ENCODE measurements around the gene C17orf114.

C17orf114 gene

DNA sequence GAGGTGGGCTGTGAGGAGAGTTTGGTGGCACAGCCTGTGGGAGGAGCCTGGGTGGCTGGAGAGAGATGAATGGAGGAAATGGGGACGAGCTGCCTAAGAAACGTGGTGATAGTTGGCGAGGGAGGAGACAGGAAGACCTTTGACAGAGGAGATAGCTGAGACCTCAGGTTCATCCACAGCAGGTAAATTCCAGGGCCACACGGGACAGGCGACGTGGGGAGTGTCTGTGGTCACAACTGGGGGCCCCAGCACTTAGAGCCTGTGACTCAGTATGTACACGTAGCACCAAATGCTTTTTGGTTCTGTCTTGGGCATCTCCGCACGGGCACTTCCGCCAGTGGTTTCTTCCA, 38.7 kb upstream of the C17orf114 start:
- peak overlapping the region; percentile 55 for H3K27ac Mint-ChIP-seq (ENCODE audit: low read depth, unreplicated experiment)
- intact Hi-C loops (cut with micrococcal nuclease): no loop called here

DNA sequence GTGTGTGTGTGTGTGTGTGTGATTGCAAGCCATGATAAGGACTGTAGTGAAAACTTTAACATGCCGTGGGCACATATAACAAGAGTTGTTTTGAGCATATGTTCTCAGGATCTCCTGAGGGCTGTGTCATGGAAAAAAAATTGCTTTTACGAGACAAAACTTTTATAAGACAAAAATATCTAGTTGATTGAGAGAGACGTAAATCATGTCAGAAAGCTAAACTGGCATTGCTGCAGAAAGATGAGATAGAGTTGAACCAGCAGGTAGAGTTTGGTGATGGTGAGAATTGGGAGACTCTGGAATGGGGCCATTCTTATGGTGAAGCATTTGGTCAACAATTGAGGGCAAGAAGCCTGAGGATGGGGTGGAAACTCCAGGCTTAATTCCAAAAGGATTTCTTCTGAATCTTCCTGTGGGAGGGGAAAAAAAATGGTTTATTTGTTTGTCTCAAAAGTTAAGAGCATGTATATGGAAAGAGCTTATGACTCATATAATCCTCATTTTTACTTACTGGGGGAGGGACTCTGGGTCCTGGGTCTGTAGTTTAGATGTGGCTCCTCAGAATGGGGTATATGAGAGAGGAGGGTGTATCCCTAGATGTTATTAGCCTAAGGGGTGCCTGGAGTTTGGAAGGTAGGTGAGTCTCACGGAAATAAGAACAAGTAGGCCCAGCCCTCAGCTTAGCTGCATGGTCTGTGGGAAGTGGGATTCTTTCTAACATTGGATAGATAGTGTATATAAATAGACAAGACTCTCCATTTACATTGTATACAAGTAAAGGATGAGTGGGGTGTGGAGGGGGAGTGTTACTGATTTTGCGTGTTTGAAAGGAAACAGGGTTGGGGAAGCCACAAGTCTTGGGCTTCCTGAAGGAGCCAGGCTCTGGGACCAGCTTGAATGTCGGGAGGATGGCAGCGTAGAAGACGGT, 38.1 kb upstream of the C17orf114 start:
- ChIA-PET CTCF (interaction anchor here (0.9 to 1.2 kb wide), 3 partner anchors 9 to 19 kb away, joined by 3 read pairs; no protein-coding TSS in a partner anchor), POLR2A (interaction anchor here (8.9 kb wide), 1 partner anchor 9 kb away, joined by 211 read pairs; no protein-coding TSS in a partner anchor)
- intact Hi-C loops (cut with micrococcal nuclease): no loop called here

More for the DNA sequence above, 38.7 kb upstream of the C17orf114 start:
- ChIA-PET CTCF (interaction anchor here (0.9 kb wide), 1 partner anchor 8 kb away, joined by 3 read pairs; no protein-coding TSS in a partner anchor), POLR2A (interaction anchor here (8.9 kb wide), 1 partner anchor 8 kb away, joined by 211 read pairs; no protein-coding TSS in a partner anchor)
- Mint-ChIP-seq H3K36me3 (ENCODE audit: insufficient read depth, unreplicated experiment) (peaks cover 31% of the 10 kb centered on the region), H3K4me3 (ENCODE audit: unreplicated experiment) (no peak overlapping the region), H3K9me3 (ENCODE audit: unreplicated experiment) (no peaks in the 10 kb centered on the region), H3K4me1 (ENCODE audit: insufficient read depth, unreplicated experiment) (peaks cover 44% of the 10 kb centered on the region), H3K27me3 (ENCODE audit: insufficient read depth, unreplicated experiment) (no peaks in the 10 kb centered on the region)
- no TSS peak for BruUV-seq (replicated peaks)
- TF ChIP-seq, protein P1, sequence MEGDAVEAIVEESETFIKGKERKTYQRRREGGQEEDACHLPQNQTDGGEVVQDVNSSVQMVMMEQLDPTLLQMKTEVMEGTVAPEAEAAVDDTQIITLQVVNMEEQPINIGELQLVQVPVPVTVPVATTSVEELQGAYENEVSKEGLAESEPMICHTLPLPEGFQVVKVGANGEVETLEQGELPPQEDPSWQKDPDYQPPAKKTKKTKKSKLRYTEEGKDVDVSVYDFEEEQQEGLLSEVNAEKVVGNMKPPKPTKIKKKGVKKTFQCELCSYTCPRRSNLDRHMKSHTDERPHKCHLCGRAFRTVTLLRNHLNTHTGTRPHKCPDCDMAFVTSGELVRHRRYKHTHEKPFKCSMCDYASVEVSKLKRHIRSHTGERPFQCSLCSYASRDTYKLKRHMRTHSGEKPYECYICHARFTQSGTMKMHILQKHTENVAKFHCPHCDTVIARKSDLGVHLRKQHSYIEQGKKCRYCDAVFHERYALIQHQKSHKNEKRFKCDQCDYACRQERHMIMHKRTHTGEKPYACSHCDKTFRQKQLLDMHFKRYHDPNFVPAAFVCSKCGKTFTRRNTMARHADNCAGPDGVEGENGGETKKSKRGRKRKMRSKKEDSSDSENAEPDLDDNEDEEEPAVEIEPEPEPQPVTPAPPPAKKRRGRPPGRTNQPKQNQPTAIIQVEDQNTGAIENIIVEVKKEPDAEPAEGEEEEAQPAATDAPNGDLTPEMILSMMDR (IDR thresholded peaks at IDR 0.05; ENCODE audit: unreplicated experiment): no peak
- no peak for DNase-seq (ENCODE audit: unreplicated experiment)

DNA sequence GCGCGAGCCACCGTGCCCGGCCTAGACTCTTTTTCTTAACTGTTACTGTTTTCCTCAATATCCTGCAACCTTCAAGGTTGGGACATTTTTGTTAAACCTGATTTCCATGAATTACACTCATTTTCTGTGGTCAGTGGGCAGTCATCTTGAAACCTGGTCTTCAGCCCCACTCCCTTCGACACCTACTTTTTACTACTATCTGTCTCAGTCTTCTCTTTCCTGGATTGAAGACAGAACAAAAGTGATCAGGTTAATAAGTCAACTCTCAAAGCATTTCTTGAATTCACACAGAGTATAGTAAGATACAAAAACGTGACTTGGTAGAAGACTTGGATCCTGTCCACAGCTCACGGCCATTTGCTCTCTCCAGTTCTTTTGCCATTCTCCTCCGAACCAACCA, 37.1 kb upstream of the C17orf114 start:
- POLR2A ChIA-PET: interaction anchor here (8.9 kb wide), 1 partner anchor 10 kb away, joined by 211 read pairs; no protein-coding TSS in a partner anchor
- CTCF ChIA-PET: interaction anchor here (0.6 to 1.2 kb wide), 3 partner anchors 19 to 49 kb away, joined by 3 read pairs; no protein-coding TSS in a partner anchor
- TF ChIP-seq, protein P1 (IDR thresholded peaks at IDR 0.05; ENCODE audit: unreplicated experiment): no peak
- H3K27ac Mint-ChIP-seq (ENCODE audit: low read depth, unreplicated experiment): peak overlapping the region; percentile 55
- no peaks in the 10 kb centered on the region for H3K9me3 Mint-ChIP-seq (ENCODE audit: unreplicated experiment)
- no TSS peak for BruUV-seq (replicated peaks)
- intact Hi-C loops (cut with micrococcal nuclease): no loop called here
- H3K4me3 Mint-ChIP-seq (ENCODE audit: unreplicated experiment): no peak overlapping the region
- no peak for DNase-seq (ENCODE audit: unreplicated experiment)
- H3K36me3 Mint-ChIP-seq (ENCODE audit: insufficient read depth, unreplicated experiment): peaks cover 29% of the 10 kb centered on the region
- H3K4me1 Mint-ChIP-seq (ENCODE audit: insufficient read depth, unreplicated experiment): peaks cover 46% of the 10 kb centered on the region
- H3K27me3 Mint-ChIP-seq (ENCODE audit: insufficient read depth, unreplicated experiment): no peaks in the 10 kb centered on the region

More for the DNA sequence above, 38.1 kb upstream of the C17orf114 start:
- no TSS peak for BruUV-seq (replicated peaks)
- Mint-ChIP-seq H3K9me3 (ENCODE audit: unreplicated experiment) (no peaks in the 10 kb centered on the region), H3K27ac (ENCODE audit: low read depth, unreplicated experiment) (peak overlapping the region; percentile 55), H3K36me3 (ENCODE audit: insufficient read depth, unreplicated experiment) (peaks cover 28% of the 10 kb centered on the region), H3K4me3 (ENCODE audit: unreplicated experiment) (no peak overlapping the region), H3K27me3 (ENCODE audit: insufficient read depth, unreplicated experiment) (no peaks in the 10 kb centered on the region), H3K4me1 (ENCODE audit: insufficient read depth, unreplicated experiment) (peaks cover 44% of the 10 kb centered on the region)
- no peak for DNase-seq (ENCODE audit: unreplicated experiment)
- TF ChIP-seq, protein P1 (IDR thresholded peaks at IDR 0.05; ENCODE audit: unreplicated experiment): no peak

DNA sequence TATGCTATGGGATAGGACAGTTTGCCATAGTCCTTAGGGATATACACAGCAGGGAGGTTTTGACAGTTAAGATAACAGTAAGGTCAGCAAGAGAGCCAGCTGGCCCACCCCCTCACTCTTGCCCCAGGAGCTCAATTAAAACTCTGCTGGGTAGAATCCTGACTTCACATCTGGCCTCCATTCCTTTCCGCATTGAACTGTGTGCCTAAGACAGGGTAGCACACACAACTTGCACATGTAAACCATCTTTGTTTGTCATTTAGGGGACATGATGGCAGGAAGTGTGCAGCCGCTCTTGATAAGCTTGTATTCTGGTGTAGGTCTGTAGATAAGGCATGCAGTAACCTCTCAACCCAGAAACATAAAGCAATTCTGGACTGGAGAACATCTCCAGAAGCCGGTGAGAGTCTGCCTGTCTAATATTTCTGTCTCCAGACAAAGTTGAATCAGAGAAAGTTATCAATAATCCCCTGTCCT, 36.2 kb upstream of the C17orf114 start:
- TF ChIP-seq, protein P1 (IDR thresholded peaks at IDR 0.05; ENCODE audit: unreplicated experiment): no peak
- no peak for DNase-seq (ENCODE audit: unreplicated experiment)
- H3K9me3 Mint-ChIP-seq (ENCODE audit: unreplicated experiment): no peaks in the 10 kb centered on the region
- ChIA-PET POLR2A (interaction anchor here (0.6 to 8.9 kb wide), 2 partner anchors 11 to 16 kb away, joined by 4 to 211 read pairs; no protein-coding TSS in a partner anchor), CTCF (interaction anchor here (0.7 to 1.9 kb wide), 3 partner anchors 48 to 130 kb away, joined by 3 to 8 read pairs (median 4); partner anchors contain the start of genes SPAG7 and VMO1)
- H3K4me1 Mint-ChIP-seq (ENCODE audit: insufficient read depth, unreplicated experiment): peaks cover 52% of the 10 kb centered on the region
- H3K36me3 Mint-ChIP-seq (ENCODE audit: insufficient read depth, unreplicated experiment): peaks cover 30% of the 10 kb centered on the region
- H3K4me3 Mint-ChIP-seq (ENCODE audit: unreplicated experiment): no peak overlapping the region
- H3K27ac Mint-ChIP-seq (ENCODE audit: low read depth, unreplicated experiment): no peak overlapping the region
- BruUV-seq (replicated peaks): no TSS peak
- intact Hi-C loops (cut with micrococcal nuclease): no loop called here
- no peaks in the 10 kb centered on the region for H3K27me3 Mint-ChIP-seq (ENCODE audit: insufficient read depth, unreplicated experiment)
